ENCODE measurements around the gene ITLN1. TPM values are rescaled to one million over a fixed set of nuclear protein-coding genes. Genes with fewer than 3 reads are reported as not detected.

The ITLN1 gene
- total RNA-seq, 1 experiment from 2014 or later: not detected

DNA sequence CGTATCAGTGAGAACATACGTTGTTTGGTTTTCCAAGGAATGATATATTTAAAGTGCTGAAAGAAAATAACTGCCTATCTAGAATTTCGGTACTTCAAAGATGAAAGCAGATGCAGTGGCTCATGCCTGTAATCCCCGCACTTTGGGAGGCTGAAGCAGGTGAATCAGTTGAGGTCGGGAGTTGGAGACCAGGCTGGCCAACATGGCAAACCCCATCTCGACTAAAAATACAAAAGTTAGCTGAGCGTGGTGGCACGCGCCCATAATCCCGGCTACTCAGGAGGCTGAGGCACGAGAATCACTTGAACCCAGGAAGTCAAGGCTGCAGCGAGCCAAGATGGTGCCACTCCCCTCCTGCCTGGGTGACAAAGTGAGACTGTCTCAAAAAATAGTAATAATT is 38.7 kb downstream of the ITLN1 start:
- no peaks in the 10 kb centered on the region for H3K4me1 Mint-ChIP-seq (ENCODE audit: insufficient read depth, unreplicated experiment)

DNA sequence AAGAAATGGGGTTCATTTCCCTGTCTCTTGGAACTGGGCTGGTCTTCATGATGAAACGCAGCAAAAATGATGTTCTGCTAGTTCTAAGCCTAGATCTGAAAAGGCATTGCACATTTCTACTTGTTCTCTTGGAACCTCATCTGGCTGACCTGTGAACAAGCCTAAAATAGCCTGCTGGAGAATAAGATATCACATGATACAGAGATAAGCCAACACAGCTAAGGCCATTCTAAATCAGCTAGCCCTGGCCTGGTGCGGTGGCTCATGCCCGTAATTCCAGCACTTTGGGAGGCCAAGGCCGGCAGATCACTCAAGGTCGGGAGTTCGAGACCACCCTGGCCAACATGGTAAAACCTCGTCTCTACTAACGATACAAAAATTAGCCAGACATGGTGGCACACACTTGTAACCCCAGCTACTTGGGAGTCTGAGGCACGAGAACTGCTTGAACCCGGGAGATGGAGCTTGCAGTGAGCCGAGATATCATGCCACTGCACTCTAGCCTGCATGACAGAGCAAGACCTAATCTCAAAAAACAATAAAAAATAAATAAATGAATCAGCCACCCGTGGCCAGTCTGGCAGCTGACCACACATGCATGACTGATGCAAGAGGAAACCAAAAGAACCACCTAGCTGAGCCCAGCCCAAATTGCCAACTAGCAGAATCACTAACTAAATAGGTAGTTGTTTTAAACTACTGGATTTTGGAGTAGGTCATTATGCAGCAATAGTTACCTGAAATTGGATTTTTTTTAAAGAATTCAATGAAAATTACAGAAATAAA is 40.3 kb downstream of the ITLN1 start:
- no peak overlapping the region for H3K4me3 Mint-ChIP-seq (ENCODE audit: unreplicated experiment)
- TF ChIP-seq, protein P1, sequence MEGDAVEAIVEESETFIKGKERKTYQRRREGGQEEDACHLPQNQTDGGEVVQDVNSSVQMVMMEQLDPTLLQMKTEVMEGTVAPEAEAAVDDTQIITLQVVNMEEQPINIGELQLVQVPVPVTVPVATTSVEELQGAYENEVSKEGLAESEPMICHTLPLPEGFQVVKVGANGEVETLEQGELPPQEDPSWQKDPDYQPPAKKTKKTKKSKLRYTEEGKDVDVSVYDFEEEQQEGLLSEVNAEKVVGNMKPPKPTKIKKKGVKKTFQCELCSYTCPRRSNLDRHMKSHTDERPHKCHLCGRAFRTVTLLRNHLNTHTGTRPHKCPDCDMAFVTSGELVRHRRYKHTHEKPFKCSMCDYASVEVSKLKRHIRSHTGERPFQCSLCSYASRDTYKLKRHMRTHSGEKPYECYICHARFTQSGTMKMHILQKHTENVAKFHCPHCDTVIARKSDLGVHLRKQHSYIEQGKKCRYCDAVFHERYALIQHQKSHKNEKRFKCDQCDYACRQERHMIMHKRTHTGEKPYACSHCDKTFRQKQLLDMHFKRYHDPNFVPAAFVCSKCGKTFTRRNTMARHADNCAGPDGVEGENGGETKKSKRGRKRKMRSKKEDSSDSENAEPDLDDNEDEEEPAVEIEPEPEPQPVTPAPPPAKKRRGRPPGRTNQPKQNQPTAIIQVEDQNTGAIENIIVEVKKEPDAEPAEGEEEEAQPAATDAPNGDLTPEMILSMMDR (IDR thresholded peaks at IDR 0.05; ENCODE audit: unreplicated experiment): no peak
- ChIA-PET CTCF (interaction anchor here (0.5 to 6.9 kb wide), 12 partner anchors 9 to 169 kb away, joined by 3 to 51 read pairs (median 3); no protein-coding TSS in a partner anchor), POLR2A (interaction anchor here (0.6 to 2.1 kb wide), 6 partner anchors 9 to 134 kb away, joined by 3 to 9 read pairs (median 4); no protein-coding TSS in a partner anchor)
- H3K27me3 Mint-ChIP-seq (ENCODE audit: insufficient read depth, unreplicated experiment): peaks cover 17% of the 10 kb centered on the region
- H3K27ac Mint-ChIP-seq (ENCODE audit: low read depth, unreplicated experiment): no peak overlapping the region
- intact Hi-C loops (cut with micrococcal nuclease): no loop called here
- peaks cover 8% of the 10 kb centered on the region for H3K9me3 Mint-ChIP-seq (ENCODE audit: unreplicated experiment)
- peak; percentile 32 for DNase-seq (ENCODE audit: unreplicated experiment)
- no peaks in the 10 kb centered on the region for H3K36me3 Mint-ChIP-seq (ENCODE audit: insufficient read depth, unreplicated experiment)
- no TSS peak for BruUV-seq (replicated peaks)
- H3K4me1 Mint-ChIP-seq (ENCODE audit: insufficient read depth, unreplicated experiment): no peaks in the 10 kb centered on the region

More for the DNA sequence above, 38.7 kb downstream of the ITLN1 start:
- POLR2A ChIA-PET: interaction anchor here (1.4 kb wide), 1 partner anchor 11 kb away, joined by 4 read pairs; no protein-coding TSS in a partner anchor
- CTCF ChIA-PET: interaction anchor here (0.6 to 5.2 kb wide), 5 partner anchors 11 to 135 kb away, joined by 3 to 27 read pairs (median 4); partner anchors contain the start of gene ITLN2
- no peak overlapping the region for H3K27ac Mint-ChIP-seq (ENCODE audit: low read depth, unreplicated experiment)
- peaks cover 8% of the 10 kb centered on the region for H3K9me3 Mint-ChIP-seq (ENCODE audit: unreplicated experiment)
- TF ChIP-seq, protein P1 (IDR thresholded peaks at IDR 0.05; ENCODE audit: unreplicated experiment): no peak
- intact Hi-C loops (cut with micrococcal nuclease): no loop called here
- no peak for DNase-seq (ENCODE audit: unreplicated experiment)
- no peak overlapping the region for H3K4me3 Mint-ChIP-seq (ENCODE audit: unreplicated experiment)
- peaks cover 17% of the 10 kb centered on the region for H3K27me3 Mint-ChIP-seq (ENCODE audit: insufficient read depth, unreplicated experiment)
- no TSS peak for BruUV-seq (replicated peaks)
- H3K36me3 Mint-ChIP-seq (ENCODE audit: insufficient read depth, unreplicated experiment): no peaks in the 10 kb centered on the region

DNA sequence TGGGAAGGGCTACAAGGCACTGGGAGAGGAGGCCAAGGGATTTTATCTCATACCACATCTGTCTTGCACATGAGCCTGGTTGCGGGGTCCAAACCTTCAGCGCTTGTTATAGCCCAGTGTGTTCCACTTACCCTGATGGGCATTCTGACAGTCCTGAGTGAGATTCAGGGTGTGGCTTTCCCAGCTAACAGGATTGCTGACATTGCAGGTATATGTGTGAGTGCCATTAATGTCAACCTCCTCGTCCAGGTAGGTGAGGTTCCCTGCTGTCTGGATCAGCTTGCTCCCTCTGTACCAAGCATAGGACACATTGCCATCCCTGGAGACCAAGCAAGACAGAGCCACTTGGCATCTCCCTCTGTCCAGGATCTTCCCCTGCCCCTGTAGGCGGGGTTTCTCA is 43.9 kb downstream of the ITLN1 start:
- no TSS peak for BruUV-seq (replicated peaks)
- TF ChIP-seq, protein P1 (IDR thresholded peaks at IDR 0.05; ENCODE audit: unreplicated experiment): no peak
- DNase-seq (ENCODE audit: unreplicated experiment): no peak
- CTCF ChIA-PET: interaction anchor here (0.6 to 6.9 kb wide), 9 partner anchors 10 to 256 kb away, joined by 3 to 51 read pairs (median 5); no protein-coding TSS in a partner anchor
- H3K36me3 Mint-ChIP-seq (ENCODE audit: insufficient read depth, unreplicated experiment): no peaks in the 10 kb centered on the region
- H3K27me3 Mint-ChIP-seq (ENCODE audit: insufficient read depth, unreplicated experiment): no peaks in the 10 kb centered on the region
- intact Hi-C loops (cut with micrococcal nuclease): no loop called here
- H3K4me1 Mint-ChIP-seq (ENCODE audit: insufficient read depth, unreplicated experiment): no peaks in the 10 kb centered on the region
- no peak overlapping the region for H3K4me3 Mint-ChIP-seq (ENCODE audit: unreplicated experiment)
- POLR2A ChIA-PET: no interaction called here
- H3K27ac Mint-ChIP-seq (ENCODE audit: low read depth, unreplicated experiment): no peak overlapping the region
- peaks cover 8% of the 10 kb centered on the region for H3K9me3 Mint-ChIP-seq (ENCODE audit: unreplicated experiment)

DNA sequence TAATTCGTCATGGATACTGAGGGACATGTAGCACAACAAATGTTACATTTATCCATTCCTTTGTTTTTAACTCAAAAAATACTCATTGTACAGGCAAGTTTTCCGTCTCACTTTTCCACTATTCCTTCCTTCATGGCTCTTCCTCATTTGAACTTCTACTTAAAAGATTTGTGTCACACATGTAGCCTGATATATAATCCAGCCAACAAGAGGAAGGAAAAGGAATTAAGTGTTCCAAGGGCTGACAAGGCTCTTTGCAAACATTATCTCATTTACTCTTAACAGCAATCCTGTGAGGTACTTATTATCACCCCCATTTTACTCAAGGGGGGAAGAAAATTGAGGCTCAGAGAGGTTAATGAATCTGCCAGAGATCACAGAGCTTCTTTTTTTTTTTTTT is 45.2 kb downstream of the ITLN1 start:
- H3K27me3 Mint-ChIP-seq (ENCODE audit: insufficient read depth, unreplicated experiment): no peaks in the 10 kb centered on the region
- intact Hi-C loops (cut with micrococcal nuclease): loop anchor here (5.0 kb wide), 1 partner anchor 258 kb away; the partner anchor contains the start of gene KLHDC9
- POLR2A ChIA-PET: interaction anchor here (0.6 kb wide), 1 partner anchor 21 kb away, joined by 3 read pairs; no protein-coding TSS in a partner anchor
- H3K9me3 Mint-ChIP-seq (ENCODE audit: unreplicated experiment): no peaks in the 10 kb centered on the region
- TF ChIP-seq, protein P1 (IDR thresholded peaks at IDR 0.05; ENCODE audit: unreplicated experiment): no peak
- H3K4me3 Mint-ChIP-seq (ENCODE audit: unreplicated experiment): no peak overlapping the region
- DNase-seq (ENCODE audit: unreplicated experiment): no peak
- H3K27ac Mint-ChIP-seq (ENCODE audit: low read depth, unreplicated experiment): no peak overlapping the region
- CTCF ChIA-PET: interaction anchor here (0.5 to 6.9 kb wide), 5 partner anchors 9 to 269 kb away, joined by 3 to 51 read pairs (median 5); no protein-coding TSS in a partner anchor
- BruUV-seq (replicated peaks): no TSS peak
- no peaks in the 10 kb centered on the region for H3K4me1 Mint-ChIP-seq (ENCODE audit: insufficient read depth, unreplicated experiment)
- no peaks in the 10 kb centered on the region for H3K36me3 Mint-ChIP-seq (ENCODE audit: insufficient read depth, unreplicated experiment)

Data from MCF 10A (cell line).